Mesothelial cell of epicardium (in vitro differentiated cells): ENCODE data around the gene MLPH. TPM values are rescaled to one million over a fixed set of nuclear protein-coding genes. Genes with fewer than 3 reads are reported as not detected.
A peak's percentile ranks its signal among the peaks of the same experiment; 100 is the strongest.

Experiments used
- DNase-seq, 2 experiments: peaks; one replicate each; pipeline ENCODE4 v3.0.0; 2021; ENCODE audit warnings: low spot score in 2 of 2; ENCODE audit not compliant: unreplicated experiment in 2 of 2
- H3K27ac Mint-ChIP-seq: 2 replicates; pipeline ENCODE4 v1.8.0; 2021; ENCODE audit warnings: mixed read lengths
- H3K27me3 Mint-ChIP-seq: 2 replicates; pipeline ENCODE4 v1.8.0; 2021; ENCODE audit warnings: low read depth, mixed read lengths
- H3K36me3 Mint-ChIP-seq: 2 replicates; pipeline ENCODE4 v1.8.0; 2021; ENCODE audit warnings: mixed read lengths
- H3K4me1 Mint-ChIP-seq: 2 replicates; pipeline ENCODE4 v1.8.0; 2021; ENCODE audit warnings: mixed read lengths
- H3K4me3 Mint-ChIP-seq: 2 replicates; pipeline ENCODE4 v1.8.0; 2021; ENCODE audit warnings: mild to moderate bottlenecking, moderate library complexity, mixed read lengths
- H3K9me3 Mint-ChIP-seq: 2 replicates; pipeline ENCODE4 v1.8.0; 2021; ENCODE audit warnings: mixed read lengths
- CTCF ChIP-seq: fragments of 200-600 bp; sonication (generic); IDR thresholded peaks from one replicate; pipeline ENCODE4 v1.5.0; 2021; ENCODE audit warnings: antibody characterized with exemption; ENCODE audit not compliant: unreplicated experiment
- total RNA-seq: library from RNA; stranded (reverse); gene quantifications from 3 replicates; pipeline ENCODE4 v1.2.1, GENCODE V29; 2021

The MLPH gene
- total RNA-seq, 1 donor from 2014 or later: 6.1 TPM

GRCh38 chr2:237448171-237448570, 38.9 kb upstream of the MLPH start:
- Mint-ChIP-seq H3K9me3 (no peaks in the 10 kb centered on the region), H3K27me3 (peaks cover 5% of the 10 kb centered on the region), H3K4me1 (peaks cover 36% of the 10 kb centered on the region), H3K4me3 (no peak overlapping the region), H3K27ac (no peak overlapping the region), H3K36me3 (no peaks in the 10 kb centered on the region)
- no peak for DNase-seq
- TF ChIP-seq CTCF: no peak

- Mint-ChIP-seq H3K27ac (no peak overlapping the region), H3K36me3 (no peaks in the 10 kb centered on the region)
- no peak for TF ChIP-seq CTCF
Measured at GRCh38 chr2:237448626-237449025, 38.4 kb upstream of the MLPH start.

GRCh38 chr2:237449193-237449881, 37.7 kb upstream of the MLPH start:
- H3K4me1 Mint-ChIP-seq: peaks cover 33% of the 10 kb centered on the region
- H3K27me3 Mint-ChIP-seq: peaks cover 5% of the 10 kb centered on the region
- H3K36me3 Mint-ChIP-seq: no peaks in the 10 kb centered on the region
- no peak for TF ChIP-seq CTCF
- DNase-seq: no peak
- peak overlapping the region; percentile 82 for H3K27ac Mint-ChIP-seq
- H3K9me3 Mint-ChIP-seq: peaks cover 2% of the 10 kb centered on the region
- H3K4me3 Mint-ChIP-seq: no peak overlapping the region

More at GRCh38 chr2:237448626-237449025, 38.4 kb upstream of the MLPH start:
- Mint-ChIP-seq H3K9me3 (no peaks in the 10 kb centered on the region), H3K27me3 (peaks cover 5% of the 10 kb centered on the region), H3K4me3 (no peak overlapping the region), H3K4me1 (peaks cover 39% of the 10 kb centered on the region)
- no peak for DNase-seq

GRCh38 chr2:237450108-237450507, 36.9 kb upstream of the MLPH start:
- no peak for DNase-seq
- no peaks in the 10 kb centered on the region for H3K36me3 Mint-ChIP-seq
- H3K9me3 Mint-ChIP-seq: peaks cover 4% of the 10 kb centered on the region
- no peak overlapping the region for H3K27ac Mint-ChIP-seq
- H3K4me3 Mint-ChIP-seq: no peak overlapping the region
- H3K4me1 Mint-ChIP-seq: peaks cover 32% of the 10 kb centered on the region
- no peak for TF ChIP-seq CTCF
- H3K27me3 Mint-ChIP-seq: peaks cover 5% of the 10 kb centered on the region

GRCh38 chr2:237450583-237450982, 36.5 kb upstream of the MLPH start:
- no peaks in the 10 kb centered on the region for H3K36me3 Mint-ChIP-seq
- H3K4me1 Mint-ChIP-seq: peaks cover 32% of the 10 kb centered on the region
- no peak overlapping the region for H3K4me3 Mint-ChIP-seq
- no peak for DNase-seq
- H3K27ac Mint-ChIP-seq: no peak overlapping the region
- H3K27me3 Mint-ChIP-seq: peaks cover 5% of the 10 kb centered on the region
- TF ChIP-seq CTCF: no peak
- peaks cover 4% of the 10 kb centered on the region for H3K9me3 Mint-ChIP-seq
